BE2C (cell line): ENCODE measurements around the gene KCNAB2.

Experiments
- DNase-seq: peaks from one replicate; pipeline ENCODE4 v3.0.0-alpha.2; 2020
- H3K27me3 ChIP-seq: fragments of 250-450 bp; sonication (Bioruptor Pico); 2 replicates; pipeline ENCODE4 v1.5.1; 2020; ENCODE audit warnings: mild to moderate bottlenecking
- H3K36me3 ChIP-seq: fragments of 250-450 bp; sonication (Bioruptor Pico); 2 replicates; pipeline ENCODE4 v1.5.1; 2020; ENCODE audit warnings: mild to moderate bottlenecking
- H3K4me1 ChIP-seq: fragments of 250-450 bp; sonication (Bioruptor Pico); 2 replicates; pipeline ENCODE4 v1.5.1; 2020
- H3K4me3 ChIP-seq: 2 replicates; pipeline ENCODE4 v1.5.1; 2011; ENCODE audit warnings: low read depth, low read length
- H3K9me3 ChIP-seq: fragments of 250-450 bp; sonication (Bioruptor Pico); 2 replicates; pipeline ENCODE4 v1.5.1; 2020
- CTCF ChIP-seq: IDR thresholded peaks from 2 replicates; pipeline ENCODE4 v1.5.1; 2012; ENCODE audit warnings: mild to moderate bottlenecking, low read depth, low read length

KCNAB2 gene

DNA sequence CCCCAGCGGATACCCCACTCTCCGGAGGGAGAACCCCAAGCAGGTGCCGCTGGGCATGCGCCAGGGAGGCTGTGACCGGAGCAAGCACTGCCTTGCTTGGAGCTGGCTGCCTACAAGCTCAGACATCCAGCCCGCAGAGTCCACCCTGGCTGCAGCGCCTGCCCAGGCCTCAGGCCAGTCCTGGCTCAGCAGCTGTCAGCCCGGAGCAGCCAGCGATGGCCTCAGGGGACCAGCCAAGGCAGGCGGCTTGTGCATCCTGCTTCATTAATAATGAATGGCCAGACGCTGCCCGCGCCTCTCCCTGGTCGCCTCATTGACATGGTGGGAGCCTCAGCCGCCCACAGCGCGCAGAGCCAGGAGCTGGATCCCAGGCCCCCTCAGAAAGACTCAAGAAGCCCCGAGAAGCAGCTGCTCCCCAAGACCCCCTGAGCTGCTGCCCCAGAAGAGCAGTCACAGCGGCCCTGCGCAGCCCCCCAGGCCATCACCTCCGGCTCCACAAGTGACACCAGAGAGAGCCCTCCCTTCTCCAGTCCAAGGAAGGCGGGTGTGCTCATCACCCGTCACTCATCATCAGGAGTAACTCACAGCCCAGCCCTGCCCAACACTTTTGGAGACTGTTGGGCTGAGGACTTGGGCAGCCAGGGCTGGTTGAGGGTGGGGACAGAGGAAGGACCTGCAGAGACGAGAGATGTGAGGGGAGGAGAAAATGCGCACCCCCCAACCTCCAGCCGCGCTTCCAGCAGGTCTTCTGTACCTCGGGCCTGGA lies 19.6 kb downstream of the KCNAB2 start:
- Histone ChIP-seq H3K27me3 (no peaks in the 10 kb centered on the region), H3K4me3 (no peak overlapping the region), H3K9me3 (no peaks in the 10 kb centered on the region), H3K4me1 (peaks cover 6% of the 10 kb centered on the region), H3K36me3 (no peaks in the 10 kb centered on the region)
- no peak for TF ChIP-seq CTCF
- DNase-seq = peak; percentile 63

GRCh38 chr1:6066680-6067079 lies 21.0 kb downstream of the KCNAB2 start:
- Histone ChIP-seq H3K4me3 (no peak overlapping the region), H3K36me3 (no peaks in the 10 kb centered on the region), H3K4me1 (peaks cover 2% of the 10 kb centered on the region; the same call in 1 of the 2 replicates), H3K27me3 (no peaks in the 10 kb centered on the region), H3K9me3 (no peaks in the 10 kb centered on the region)
- no peak for TF ChIP-seq CTCF
- no peak for DNase-seq

DNA sequence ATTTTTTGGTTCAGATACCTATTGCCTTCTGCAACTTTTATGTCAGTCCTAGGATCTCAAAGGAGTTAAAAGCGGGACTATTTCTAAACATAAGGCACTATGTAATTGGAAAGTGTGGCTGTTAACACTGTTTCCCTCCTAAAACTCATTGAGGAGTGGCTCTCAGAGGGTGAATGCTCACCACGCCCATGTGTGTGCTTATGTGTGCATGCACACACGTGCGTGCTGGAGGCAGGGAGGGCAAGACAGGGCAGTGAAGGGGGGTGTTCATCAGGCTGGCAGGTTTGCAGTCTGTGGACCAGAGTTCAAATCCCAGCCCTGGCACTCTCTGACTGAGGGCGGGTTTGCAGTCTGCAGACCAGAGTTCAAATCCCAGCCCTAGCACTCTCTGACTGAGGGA lies 22.4 kb downstream of the KCNAB2 start:
- Histone ChIP-seq H3K9me3 (no peaks in the 10 kb centered on the region), H3K27me3 (no peaks in the 10 kb centered on the region), H3K4me1 (peaks cover 2% of the 10 kb centered on the region; the same call in 1 of the 2 replicates), H3K4me3 (no peak overlapping the region), H3K36me3 (no peaks in the 10 kb centered on the region)
- DNase-seq = no peak
- TF ChIP-seq CTCF = no peak

DNA sequence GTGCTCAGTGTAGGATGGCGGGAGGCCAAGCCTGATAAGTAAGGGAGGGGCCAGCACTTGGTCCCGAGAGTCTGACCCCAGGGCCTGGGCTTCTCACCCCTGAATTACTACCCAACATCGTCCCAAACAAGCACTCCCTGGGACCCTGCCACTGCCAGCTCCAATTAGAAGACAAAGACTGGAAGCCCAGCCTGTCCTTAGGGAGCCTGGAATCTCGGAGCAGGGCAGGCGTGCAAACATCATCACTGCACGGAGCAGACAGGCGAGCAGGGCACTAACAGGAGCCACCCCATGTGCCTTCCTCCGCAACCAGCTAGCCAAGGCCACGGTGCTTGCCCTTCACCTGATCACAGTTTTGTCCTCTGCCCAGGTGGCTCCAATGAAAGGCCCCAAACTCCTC lies 23.2 kb downstream of the KCNAB2 start:
- no peak overlapping the region for H3K4me3 ChIP-seq
- H3K4me1 ChIP-seq = peaks cover 2% of the 10 kb centered on the region; the same call in 1 of the 2 replicates
- no peaks in the 10 kb centered on the region for H3K9me3 ChIP-seq
- no peak for TF ChIP-seq CTCF
- no peaks in the 10 kb centered on the region for H3K27me3 ChIP-seq
- no peak for DNase-seq
- H3K36me3 ChIP-seq = no peaks in the 10 kb centered on the region

DNA sequence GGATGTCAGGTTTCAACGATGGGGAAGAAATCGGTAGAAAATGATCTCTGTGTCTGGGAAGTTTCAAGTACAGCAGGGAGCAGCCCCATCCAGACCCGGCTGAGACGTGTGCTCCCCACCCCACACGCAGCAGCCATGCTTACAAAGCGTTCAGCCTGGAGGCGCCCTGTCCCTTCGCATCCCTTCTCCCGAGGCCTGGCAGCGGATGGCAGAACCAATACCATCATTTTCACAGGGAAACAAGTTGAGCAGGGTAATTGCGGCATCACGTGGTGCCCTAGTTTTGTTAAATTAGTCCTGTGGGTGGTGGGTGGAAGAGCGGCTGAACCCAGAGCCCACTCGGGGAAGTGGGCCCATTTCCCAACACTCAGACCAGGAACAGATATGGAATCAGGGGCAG lies 23.9 kb downstream of the KCNAB2 start:
- DNase-seq = no peak
- Histone ChIP-seq H3K4me3 (no peak overlapping the region), H3K36me3 (no peaks in the 10 kb centered on the region), H3K27me3 (no peaks in the 10 kb centered on the region), H3K4me1 (peaks cover 2% of the 10 kb centered on the region; the same call in 1 of the 2 replicates), H3K9me3 (no peaks in the 10 kb centered on the region)
- no peak for TF ChIP-seq CTCF

GRCh38 chr1:6070450-6070974 lies 24.8 kb downstream of the KCNAB2 start:
- Histone ChIP-seq H3K36me3 (no peaks in the 10 kb centered on the region), H3K9me3 (no peaks in the 10 kb centered on the region), H3K4me1 (no peaks in the 10 kb centered on the region), H3K27me3 (no peaks in the 10 kb centered on the region), H3K4me3 (no peak overlapping the region)
- no peak for DNase-seq
- no peak for TF ChIP-seq CTCF
